ENCODE results near the gene PRB3. TPM values are rescaled to one million over a fixed set of nuclear protein-coding genes. Genes with fewer than 3 reads are reported as not detected.

PRB3 gene
- total RNA-seq, 2 experiments from 2014 or later = not detected

GRCh38 chr12:11242656-11243055, 26.9 kb downstream of the PRB3 start:
- intact Hi-C loops (cut with micrococcal nuclease; ENCODE audit: unreplicated experiment) = no loop called here

GRCh38 chr12:11240348-11240930, 29.1 kb downstream of the PRB3 start:
- intact Hi-C loops (cut with micrococcal nuclease; ENCODE audit: unreplicated experiment) = no loop called here
- H3K9me3 ChIP-seq (ENCODE audit: low read length) = no peaks in the 10 kb centered on the region
- no peaks in the 10 kb centered on the region for H3K79me2 ChIP-seq (ENCODE audit: insufficient read depth, low read depth, low read length)
- POLR2A ChIA-PET = no interaction called here
- BruUV-seq (replicated peaks) = no TSS peak
- no peaks in the 10 kb centered on the region for H3K36me3 ChIP-seq (ENCODE audit: insufficient read depth, low read length)
- no peak for DNase-seq (ENCODE audit: low spot score)
- no peaks in the 10 kb centered on the region for H4K20me1 ChIP-seq (ENCODE audit: insufficient read depth, low read length)
- no peaks in the 10 kb centered on the region; the same call in 1 of the 2 replicates for H3K9me2 ChIP-seq (ENCODE audit: insufficient read depth, low read length)
- H3K4me3 ChIP-seq (ENCODE audit: low read depth, low read length, poor library complexity, severe bottlenecking) = no peak overlapping the region
- H3K4me2 ChIP-seq (ENCODE audit: low read length) = no peak overlapping the region
- no peaks in the 10 kb centered on the region for H3K4me1 ChIP-seq (ENCODE audit: insufficient read depth, low read length, poor library complexity, severe bottlenecking)
- no peak overlapping the region for H3K27ac ChIP-seq (ENCODE audit: low read depth, low read length, poor library complexity, severe bottlenecking)
- CTCF ChIA-PET (ENCODE audit: unreplicated experiment) = no interaction called here
- TF ChIP-seq EZH2phosphoT487 (IDR thresholded peaks at IDR 0.05; ENCODE audit: borderline replicate concordance, low read depth, low read length) = no peak
- no peak for TF ChIP-seq CTCF (conservative IDR thresholded peaks at IDR 0.05; ENCODE audit: low read length)
- H2AFZ ChIP-seq (ENCODE audit: low read length) = no peak overlapping the region

More at GRCh38 chr12:11242656-11243055, 26.9 kb downstream of the PRB3 start:
- BruUV-seq (replicated peaks) = no TSS peak
- Histone ChIP-seq H3K9me3 (ENCODE audit: low read length) (no peaks in the 10 kb centered on the region), H2AFZ (ENCODE audit: low read length) (no peak overlapping the region), H3K4me2 (ENCODE audit: low read length) (no peak overlapping the region), H3K79me2 (ENCODE audit: insufficient read depth, low read depth, low read length) (no peaks in the 10 kb centered on the region), H4K20me1 (ENCODE audit: insufficient read depth, low read length) (no peaks in the 10 kb centered on the region), H3K4me1 (ENCODE audit: insufficient read depth, low read length, poor library complexity, severe bottlenecking) (no peaks in the 10 kb centered on the region), H3K9me2 (ENCODE audit: insufficient read depth, low read length) (no peaks in the 10 kb centered on the region; the same call in 1 of the 2 replicates), H3K36me3 (ENCODE audit: insufficient read depth, low read length) (no peaks in the 10 kb centered on the region), H3K4me3 (ENCODE audit: low read depth, low read length, poor library complexity, severe bottlenecking) (no peak overlapping the region), H3K27ac (ENCODE audit: low read depth, low read length, poor library complexity, severe bottlenecking) (no peak overlapping the region)
- DNase-seq (ENCODE audit: low spot score) = no peak
- POLR2A ChIA-PET = no interaction called here
- CTCF ChIA-PET (ENCODE audit: unreplicated experiment) = no interaction called here
- TF ChIP-seq EZH2phosphoT487 (IDR thresholded peaks at IDR 0.05; ENCODE audit: borderline replicate concordance, low read depth, low read length) (no peak), CTCF (conservative IDR thresholded peaks at IDR 0.05; ENCODE audit: low read length) (no peak)

GRCh38 chr12:11238275-11238674, 31.2 kb downstream of the PRB3 start:
- ChIA-PET CTCF (ENCODE audit: unreplicated experiment) (no interaction called here), POLR2A (interaction anchor here (0.6 kb wide), 1 partner anchor 12 kb away, joined by 3 read pairs; no protein-coding TSS in a partner anchor)
- no peak for TF ChIP-seq EZH2phosphoT487 (IDR thresholded peaks at IDR 0.05; ENCODE audit: borderline replicate concordance, low read depth, low read length)
- TF ChIP-seq CTCF (conservative IDR thresholded peaks at IDR 0.05; ENCODE audit: low read length) = no peak
- H3K36me3 ChIP-seq (ENCODE audit: insufficient read depth, low read length) = no peaks in the 10 kb centered on the region
- no peaks in the 10 kb centered on the region for H3K4me1 ChIP-seq (ENCODE audit: insufficient read depth, low read length, poor library complexity, severe bottlenecking)
- no peak for DNase-seq (ENCODE audit: low spot score)
- no peak overlapping the region for H3K4me3 ChIP-seq (ENCODE audit: low read depth, low read length, poor library complexity, severe bottlenecking)
- no peaks in the 10 kb centered on the region for H3K9me3 ChIP-seq (ENCODE audit: low read length)
- H3K27ac ChIP-seq (ENCODE audit: low read depth, low read length, poor library complexity, severe bottlenecking) = no peak overlapping the region
- intact Hi-C loops (cut with micrococcal nuclease; ENCODE audit: unreplicated experiment) = no loop called here
- no peaks in the 10 kb centered on the region for H3K79me2 ChIP-seq (ENCODE audit: insufficient read depth, low read depth, low read length)
- no peaks in the 10 kb centered on the region; the same call in 1 of the 2 replicates for H3K9me2 ChIP-seq (ENCODE audit: insufficient read depth, low read length)
- H2AFZ ChIP-seq (ENCODE audit: low read length) = no peak overlapping the region
- H3K4me2 ChIP-seq (ENCODE audit: low read length) = no peak overlapping the region
- BruUV-seq (replicated peaks) = no TSS peak
- no peaks in the 10 kb centered on the region for H4K20me1 ChIP-seq (ENCODE audit: insufficient read depth, low read length)
